Sigmoid colon (tissue), 7 donors: ENCODE measurements around the gene STAM2. TPM values are rescaled to one million over a fixed set of nuclear protein-coding genes. Genes with fewer than 3 reads are reported as not detected.

ENCODE experiments used
- DNase-seq: peaks from one replicate; pipeline ENCODE4 v3.0.0-alpha.2; 2019
- H3K27ac ChIP-seq, 4 donors: fragments of 200-600 bp; sonication (generic); one replicate each; pipeline ENCODE4 v1.5.1; 2016 to 2019; ENCODE audit warnings: mild to moderate bottlenecking in 1 of 4
- H3K27me3 ChIP-seq, 3 donors: fragments of 200-600 bp; sonication (generic); one replicate each; pipeline ENCODE4 v1.5.1; 2019; ENCODE audit warnings: mild to moderate bottlenecking in 1 of 3
- H3K36me3 ChIP-seq, 4 donors: fragments of 200-600 bp; sonication (generic); one replicate each; pipeline ENCODE4 v1.5.1; 2016 to 2019
- H3K4me1 ChIP-seq, 4 donors: fragments of 200-600 bp; sonication (generic); one replicate each; pipeline ENCODE4 v1.5.1; 2017 to 2019
- H3K4me3 ChIP-seq, 4 donors: fragments of 200-600 bp; sonication (generic); one replicate each; pipeline ENCODE4 v1.5.1; 2017 to 2019; ENCODE audit warnings: mild to moderate bottlenecking in 2 of 4, moderate library complexity in 1 of 4
- H3K9me3 ChIP-seq, 4 donors: fragments of 200-600 bp in 3 of 4; sonication (generic) in 3 of 4; one replicate each; pipeline versions ENCODE4 v1.5.1 to v1.6.1; 2013 to 2019
- EP300 ChIP-seq, 4 donors: sonication (generic); formaldehyde crosslinking; IDR thresholded peaks; one replicate each; pipeline ENCODE4 v1.6.1; 2017; ENCODE audit warnings: antibody characterized with exemption in 4 of 4
- POLR2A ChIP-seq, 2 donors: fragments of 450-650 bp; IDR thresholded peaks; one replicate each; pipeline ENCODE4 v1.6.1; 2016; ENCODE audit warnings: antibody characterized with exemption in 2 of 2, mild to moderate bottlenecking in 2 of 2, moderate library complexity in 2 of 2
- POLR2AphosphoS5 ChIP-seq, 4 donors: sonication (generic); formaldehyde crosslinking; IDR thresholded peaks; one replicate each; pipeline ENCODE4 v1.6.1; 2017; ENCODE audit warnings: antibody characterized with exemption in 4 of 4
- WGBS, 2 donors: extraction: QIAGEN DNeasy Blood & Tissue Kit; methylation state at CpG; one replicate each; pipeline ENCODE4 v1.1.7; 2013; 5-methylcytosine and 5-hydroxymethylcytosine counted together
- intact Hi-C: fragments of 100-400 bp; cut with DNase I; formaldehyde crosslinking; loops from one replicate; pipeline ENCODE4 v1.15.1; 2023
- polyA plus RNA-seq, 3 donors: library from polyadenylated mRNA; stranded (reverse); fragments of 200-250 nt; gene quantifications; one replicate each; pipeline ENCODE4 v1.2.3, GENCODE V29; 2013
- total RNA-seq, 4 donors: library from RNA; depleted of rRNA; stranded (reverse); fragments of >200 nt; gene quantifications; one replicate each; pipeline ENCODE4 v1.1.0, GENCODE V29; 2016
- TF ChIP-seq, protein P1 (sequence below), 4 experiments: fragments of 450-650 bp in 3 of 4; fragments of 200-600 bp in 1 of 4; IDR thresholded peaks; one replicate each; pipeline ENCODE4 v1.5.1; 2016 to 2019; ENCODE audit warnings: antibody characterized with exemption in 4 of 4, mild to moderate bottlenecking in 3 of 4, moderate library complexity in 2 of 4
- donor health status: healthy with polysubstance abuse.
- donor health status: Bipolar disorder and iron deficiency.
- donor health status: healthy.

STAM2 gene
- total and polyA plus RNA-seq, 7 donors = 9.0 to 36.7 (median 26.3) TPM

DNA sequence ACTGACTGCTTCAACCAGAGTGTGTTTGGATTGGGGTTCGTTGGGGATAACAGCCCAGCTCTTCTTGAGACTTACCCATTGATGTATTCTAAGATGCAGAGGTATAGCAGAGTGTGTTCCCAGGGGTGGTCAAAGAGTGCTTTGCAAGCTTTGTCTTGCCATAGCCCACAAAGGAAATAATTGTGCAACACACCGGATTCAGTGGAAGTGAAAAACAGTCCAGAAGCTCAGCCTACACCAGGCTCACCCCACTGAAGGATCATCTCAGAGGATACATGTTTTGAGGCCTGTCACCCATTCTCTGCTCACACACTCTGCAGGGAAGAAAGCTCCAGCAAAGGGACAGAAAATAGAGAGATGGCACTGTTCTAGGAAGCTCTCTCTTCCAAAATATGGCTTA is 86.3 kb downstream of the STAM2 start:
- no peak for TF ChIP-seq EP300 (IDR thresholded peaks at IDR 0.05)
- TF ChIP-seq POLR2AphosphoS5 (IDR thresholded peaks at IDR 0.05) = no peak
- no peak for TF ChIP-seq POLR2A (IDR thresholded peaks at IDR 0.05)
- TF ChIP-seq, protein P1, sequence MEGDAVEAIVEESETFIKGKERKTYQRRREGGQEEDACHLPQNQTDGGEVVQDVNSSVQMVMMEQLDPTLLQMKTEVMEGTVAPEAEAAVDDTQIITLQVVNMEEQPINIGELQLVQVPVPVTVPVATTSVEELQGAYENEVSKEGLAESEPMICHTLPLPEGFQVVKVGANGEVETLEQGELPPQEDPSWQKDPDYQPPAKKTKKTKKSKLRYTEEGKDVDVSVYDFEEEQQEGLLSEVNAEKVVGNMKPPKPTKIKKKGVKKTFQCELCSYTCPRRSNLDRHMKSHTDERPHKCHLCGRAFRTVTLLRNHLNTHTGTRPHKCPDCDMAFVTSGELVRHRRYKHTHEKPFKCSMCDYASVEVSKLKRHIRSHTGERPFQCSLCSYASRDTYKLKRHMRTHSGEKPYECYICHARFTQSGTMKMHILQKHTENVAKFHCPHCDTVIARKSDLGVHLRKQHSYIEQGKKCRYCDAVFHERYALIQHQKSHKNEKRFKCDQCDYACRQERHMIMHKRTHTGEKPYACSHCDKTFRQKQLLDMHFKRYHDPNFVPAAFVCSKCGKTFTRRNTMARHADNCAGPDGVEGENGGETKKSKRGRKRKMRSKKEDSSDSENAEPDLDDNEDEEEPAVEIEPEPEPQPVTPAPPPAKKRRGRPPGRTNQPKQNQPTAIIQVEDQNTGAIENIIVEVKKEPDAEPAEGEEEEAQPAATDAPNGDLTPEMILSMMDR (IDR thresholded peaks at IDR 0.05) = no peak
- DNase-seq = no peak
- Histone ChIP-seq H3K9me3 (no peaks in the 10 kb centered on the region), H3K27me3 (no peaks in the 10 kb centered on the region), H3K27ac (no peak overlapping the region), H3K36me3 (no peaks in the 10 kb centered on the region), H3K4me1 (no peaks in the 10 kb centered on the region), H3K4me3 (no peak overlapping the region)
- 47 to 78% methylated on average over 2 of the region's 2 CpGs for WGBS, 2 donors
- intact Hi-C loops = no loop called here

DNA sequence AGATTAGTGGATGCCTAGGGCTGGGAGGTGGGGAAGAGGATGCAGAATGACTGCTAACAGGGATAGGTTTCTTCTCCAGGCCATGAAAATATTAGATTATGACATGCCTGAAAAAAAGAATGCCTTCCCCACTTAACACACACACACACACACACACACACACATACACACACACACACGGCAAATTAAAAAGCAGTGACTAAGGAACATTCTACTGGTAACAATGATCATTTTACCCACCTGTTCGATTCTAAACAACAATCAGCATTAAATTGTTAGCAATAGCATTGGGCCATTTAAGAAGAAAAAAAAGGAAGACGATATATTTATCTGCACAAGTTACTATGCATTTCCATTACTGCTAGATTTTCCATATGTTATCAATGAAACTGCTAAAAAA is 87.6 kb downstream of the STAM2 start:
- Histone ChIP-seq H3K27ac (no peak overlapping the region), H3K4me1 (no peaks in the 10 kb centered on the region), H3K4me3 (no peak overlapping the region), H3K9me3 (no peaks in the 10 kb centered on the region), H3K36me3 (no peaks in the 10 kb centered on the region), H3K27me3 (no peaks in the 10 kb centered on the region)
- intact Hi-C loops = no loop called here
- TF ChIP-seq POLR2AphosphoS5 (IDR thresholded peaks at IDR 0.05) = no peak
- TF ChIP-seq EP300 (IDR thresholded peaks at IDR 0.05) = no peak
- no peak for TF ChIP-seq POLR2A (IDR thresholded peaks at IDR 0.05)
- TF ChIP-seq, protein P1 (IDR thresholded peaks at IDR 0.05) = no peak
- DNase-seq = no peak
- WGBS, 2 donors = 78 to 82% methylated on average over 3 of the region's 3 CpGs

DNA sequence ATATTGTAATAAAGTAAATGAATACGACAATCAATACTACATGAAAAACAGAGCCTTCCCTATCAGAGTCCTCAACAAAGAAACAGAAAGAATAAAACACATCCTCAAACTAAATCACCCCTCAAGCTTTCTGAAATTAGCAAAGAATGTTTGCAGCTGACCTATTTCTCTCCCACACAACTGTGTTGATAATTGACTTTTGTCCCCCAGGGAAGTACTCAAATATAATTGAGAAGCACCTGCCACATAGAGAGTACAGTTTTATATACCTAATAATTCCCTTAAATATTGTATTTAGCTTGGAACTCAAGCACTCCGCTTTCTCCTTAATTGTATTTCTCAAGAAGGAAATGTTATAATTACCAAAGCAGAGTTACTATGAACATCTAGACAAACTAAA is 89.3 kb downstream of the STAM2 start:
- Histone ChIP-seq H3K27ac (no peak overlapping the region), H3K36me3 (no peaks in the 10 kb centered on the region), H3K4me1 (no peaks in the 10 kb centered on the region), H3K9me3 (no peaks in the 10 kb centered on the region), H3K4me3 (no peak overlapping the region), H3K27me3 (no peaks in the 10 kb centered on the region)
- DNase-seq = no peak
- 96 to 97% methylated on average over 2 of the region's 2 CpGs for whole genome bisulfite sequencing, 2 donors
- intact Hi-C loops = no loop called here
- no peak for TF ChIP-seq EP300 (IDR thresholded peaks at IDR 0.05)
- TF ChIP-seq POLR2A (IDR thresholded peaks at IDR 0.05) = no peak
- TF ChIP-seq, protein P1 (IDR thresholded peaks at IDR 0.05) = no peak

DNA sequence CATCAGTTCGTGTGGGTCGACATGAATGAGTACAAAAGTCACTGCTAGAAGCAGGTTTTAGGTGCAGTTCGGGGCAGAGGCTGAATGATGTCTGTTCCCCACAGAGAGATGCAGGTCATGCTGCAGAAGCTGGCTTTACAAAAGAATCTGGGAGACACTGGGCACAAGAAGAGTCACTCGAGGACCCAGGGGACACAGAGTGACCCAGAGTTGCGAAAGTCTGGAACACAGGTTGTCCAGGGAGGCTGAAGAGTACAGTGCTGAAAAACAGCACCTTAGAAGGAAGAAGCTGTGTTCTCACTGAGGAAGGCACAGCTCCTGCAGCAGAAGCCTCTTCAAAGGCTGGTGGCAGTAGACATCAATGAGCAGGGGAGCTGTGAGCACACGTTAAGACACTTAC is 91.5 kb downstream of the STAM2 start:
- no peaks in the 10 kb centered on the region for H3K36me3 ChIP-seq
- no peaks in the 10 kb centered on the region for H3K4me1 ChIP-seq
- WGBS, 2 donors = 85 to 86% methylated on average over 6 of the region's 6 CpGs
- no peaks in the 10 kb centered on the region for H3K27me3 ChIP-seq
- no peak overlapping the region for H3K4me3 ChIP-seq
- H3K9me3 ChIP-seq = no peaks in the 10 kb centered on the region
- H3K27ac ChIP-seq = no peak overlapping the region
- DNase-seq = no peak
- intact Hi-C loops = no loop called here
- TF ChIP-seq POLR2AphosphoS5 (IDR thresholded peaks at IDR 0.05) (no peak), EP300 (IDR thresholded peaks at IDR 0.05) (no peak), POLR2A (IDR thresholded peaks at IDR 0.05) (no peak)
- TF ChIP-seq, protein P1 (IDR thresholded peaks at IDR 0.05) = no peak

DNA sequence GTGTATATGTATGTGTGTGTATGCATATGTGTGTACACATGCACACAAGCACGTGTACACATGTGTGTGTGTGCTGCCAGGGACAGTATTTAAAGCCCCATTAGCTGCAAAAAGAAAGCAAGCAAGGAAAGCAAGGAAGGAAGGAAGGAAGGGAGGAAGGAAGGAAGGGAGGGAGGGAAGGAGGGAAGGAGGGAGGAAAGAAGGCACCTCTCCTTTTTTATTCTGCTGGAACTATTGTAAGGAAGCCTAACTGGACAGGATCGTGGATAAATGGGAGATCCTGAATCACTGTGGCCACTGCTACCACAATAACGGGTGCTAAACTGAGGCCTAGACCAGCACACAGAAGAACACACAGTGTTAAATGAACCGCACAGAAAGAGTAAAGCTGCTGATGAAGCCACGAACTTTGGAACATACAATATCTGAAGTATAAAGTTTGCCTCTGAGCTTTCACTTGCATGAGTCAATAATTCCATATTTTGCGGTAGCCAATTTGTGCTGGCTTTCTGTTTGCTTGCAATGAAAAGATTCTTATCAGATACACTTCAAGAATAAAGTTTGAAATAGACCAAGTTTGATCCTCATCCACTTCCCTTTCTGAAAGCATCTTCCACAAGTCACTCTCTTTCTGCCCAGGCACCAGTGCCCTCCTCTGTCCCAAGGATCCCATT is 92.2 kb downstream of the STAM2 start:
- no peaks in the 10 kb centered on the region for H3K4me1 ChIP-seq
- TF ChIP-seq EP300 (IDR thresholded peaks at IDR 0.05) = no peak
- H3K27ac ChIP-seq = no peak overlapping the region

More for the DNA sequence above, 92.2 kb downstream of the STAM2 start:
- WGBS, 2 donors = 67 to 83% methylated on average over 6 of the region's 6 CpGs
- Histone ChIP-seq H3K4me3 (no peak overlapping the region), H3K27me3 (no peaks in the 10 kb centered on the region), H3K9me3 (no peaks in the 10 kb centered on the region), H3K36me3 (no peaks in the 10 kb centered on the region)
- DNase-seq = no peak
- intact Hi-C loops = no loop called here
